ENCODE measurements around the gene KRTAP10-9.

GRCh38 chr21:44653656-44654575 is 27.0 kb downstream of the KRTAP10-9 start:
- no peak for TF ChIP-seq CTCF (IDR thresholded peaks at IDR 0.05; ENCODE audit: insufficient read depth, low read depth, low read length)
- TF ChIP-seq EZH2 (IDR thresholded peaks at IDR 0.05; ENCODE audit: insufficient read depth, low read length) = no peak

All from astrocyte (in vitro differentiated cells and primary cell).